NCI-H2196 treated with DMSO at 0.1 percent for 48 hours (cell line): Measurements from ENCODE around the gene CRYGS.
"Not testable (repeated sequence)": the region's sequence is repeated elsewhere in the genome, so short reads cannot be mapped to it uniquely, and the experiment has no call there.

ENCODE experiments used
- DNase-seq: peaks from one replicate; lab custom pipeline; 2025; ENCODE audit not compliant: unreplicated experiment; lab: John Stamatoyannopoulos, UW

Gene CRYGS

DNA sequence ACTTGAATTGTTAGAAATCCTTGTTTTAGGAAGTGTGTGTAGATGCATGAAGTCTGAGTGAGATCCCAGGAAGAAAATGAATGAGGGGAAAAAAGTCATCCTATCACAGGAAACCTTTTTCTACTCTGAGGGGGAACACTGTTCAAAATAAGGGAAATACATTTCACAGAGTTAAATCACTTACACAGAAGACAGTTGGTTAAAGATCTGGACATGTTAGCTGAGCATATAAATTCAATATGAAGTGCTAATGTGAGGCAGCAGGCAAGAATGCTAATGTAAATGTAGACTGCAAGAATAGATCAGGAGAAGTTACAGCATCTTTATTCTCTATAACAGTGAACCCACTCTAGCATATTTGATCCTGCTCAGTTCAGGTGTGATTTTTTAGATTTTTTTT, 20.4 kb upstream of the CRYGS start:
- no peak for DNase-seq

DNA sequence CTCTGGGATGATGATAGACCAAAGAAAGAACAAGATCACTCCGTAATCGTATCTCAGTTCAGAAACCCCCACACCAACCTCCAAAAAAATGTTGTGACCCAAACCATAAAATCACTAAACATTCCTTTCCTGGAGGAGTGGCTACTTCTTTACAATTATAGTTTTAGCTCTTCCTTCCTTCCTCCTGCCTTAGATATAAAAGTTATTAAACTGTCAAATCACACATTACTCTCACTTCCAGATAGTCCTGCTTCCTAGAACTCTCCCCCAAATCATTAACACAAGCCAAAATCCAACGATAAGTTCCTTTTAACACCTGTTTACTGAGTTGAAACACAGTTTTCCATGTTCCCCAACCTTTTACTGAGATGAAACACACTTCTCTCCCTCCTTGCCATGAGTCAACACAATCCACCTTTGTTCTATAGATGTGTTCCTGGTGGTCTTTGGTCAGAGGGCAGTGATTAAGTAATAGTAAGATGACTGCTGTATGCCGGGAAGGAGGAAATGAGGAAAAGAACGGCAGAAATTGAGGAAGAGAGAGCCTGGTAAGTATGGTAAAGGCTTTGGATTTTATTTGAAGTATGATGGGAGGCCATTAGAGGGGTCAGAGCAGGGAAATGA, 8.3 kb upstream of the CRYGS start:
- no peak for DNase-seq

DNA sequence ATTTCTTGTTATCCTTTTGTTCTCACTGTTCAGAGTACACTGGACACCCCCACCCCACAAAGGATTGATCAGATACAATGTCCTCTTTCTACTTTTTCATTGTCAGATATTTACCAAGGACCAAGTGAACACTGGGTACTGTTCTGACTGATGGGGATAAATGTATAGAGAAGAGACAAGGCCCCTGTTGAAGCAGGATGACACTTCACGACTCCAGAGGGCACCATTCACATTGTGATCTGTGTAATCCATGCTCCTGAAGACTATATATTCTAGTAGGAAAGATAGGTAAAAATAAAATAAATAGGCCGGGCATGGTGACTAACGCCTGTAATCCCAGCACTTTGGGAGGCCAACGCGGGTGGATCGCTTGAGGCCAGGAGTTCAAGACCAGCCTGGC, 7.2 kb upstream of the CRYGS start:
- DNase-seq = no peak

DNA sequence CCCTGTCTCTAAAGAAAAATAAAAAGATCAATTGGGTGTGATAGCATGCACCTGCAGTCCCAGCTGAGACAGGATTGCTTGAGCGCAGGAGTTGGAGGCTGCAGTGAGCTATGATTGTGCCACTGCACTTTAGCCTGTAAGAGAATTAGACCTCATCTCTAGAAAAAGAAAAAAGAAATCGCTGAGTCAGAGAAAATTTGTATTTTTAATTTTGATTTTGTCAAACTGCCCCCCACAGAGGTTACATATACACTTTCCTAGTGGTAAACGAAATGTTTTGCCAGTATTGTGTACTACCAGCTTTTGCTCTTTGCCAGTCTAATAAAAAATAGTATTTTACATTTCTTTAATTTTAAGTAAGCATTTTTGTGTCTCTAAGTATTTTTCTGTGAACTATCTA, 5.3 kb upstream of the CRYGS start:
- no peak for DNase-seq

DNA sequence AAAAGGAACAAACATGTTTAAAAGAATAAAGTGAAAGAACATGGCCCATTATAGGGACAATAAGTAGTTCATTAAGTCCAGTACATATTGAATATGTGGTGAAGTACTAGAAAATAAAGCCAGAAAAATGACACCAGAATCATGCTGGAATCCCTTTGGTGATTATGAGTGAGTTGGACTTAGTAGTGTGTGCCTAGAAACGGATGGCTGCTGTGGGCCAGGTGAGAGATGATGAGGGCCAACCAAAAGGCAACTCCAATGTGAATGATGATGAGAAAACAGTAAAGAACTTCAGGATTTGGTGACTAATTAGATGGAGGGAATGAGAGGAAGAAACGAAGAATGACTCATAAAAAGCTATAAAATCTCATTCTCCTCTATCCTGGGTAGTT, 3.3 kb downstream of the CRYGS start:
- no peak for DNase-seq

DNA sequence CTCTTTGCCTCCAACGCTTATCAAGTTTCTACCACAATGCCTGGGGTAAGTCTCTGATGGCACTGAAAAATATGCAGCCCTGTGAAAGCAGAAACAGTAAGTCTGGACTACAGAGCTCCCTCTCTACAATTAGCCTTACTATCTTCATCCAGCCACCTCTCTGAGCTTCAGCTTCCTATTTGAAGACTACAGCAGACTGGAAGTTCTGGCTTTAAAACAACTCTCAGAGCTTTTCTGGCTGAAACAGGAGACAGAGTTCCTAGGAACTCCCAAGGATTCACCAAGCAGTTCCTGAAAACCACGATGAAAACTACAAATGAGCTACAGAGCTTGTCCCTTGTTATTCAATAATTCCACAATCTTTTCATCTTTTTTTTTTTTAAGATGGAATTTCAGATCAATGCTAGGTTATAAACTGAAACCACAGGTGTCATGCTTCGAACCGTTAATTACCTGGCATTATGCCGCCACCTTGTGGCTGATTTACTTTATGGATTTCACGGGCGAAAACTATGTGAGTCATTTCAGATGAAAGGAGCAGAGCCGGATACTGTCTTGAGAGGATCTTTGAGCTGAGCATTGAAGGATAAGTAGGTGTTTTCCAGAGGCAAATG, 3.9 kb downstream of the CRYGS start:
- peak; percentile 84 for DNase-seq

DNA sequence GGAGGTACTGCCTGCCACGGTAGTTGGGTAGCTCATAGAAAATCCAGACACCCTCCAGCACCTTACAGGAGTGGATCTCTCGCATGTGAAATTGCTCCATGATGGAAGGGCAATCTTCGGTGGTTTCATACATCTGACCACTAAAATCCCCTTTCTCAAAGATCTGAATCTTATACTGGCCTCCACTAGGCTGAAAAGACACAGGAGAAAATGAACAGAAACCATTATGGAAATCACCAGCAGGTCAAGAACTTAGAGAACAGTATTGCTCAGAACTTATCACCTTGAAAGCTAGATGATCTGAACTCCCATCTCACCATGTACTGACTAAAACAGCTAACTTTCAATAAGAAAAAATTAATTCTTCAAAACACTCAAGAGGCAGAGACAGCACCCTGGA, 5.4 kb downstream of the CRYGS start:
- DNase-seq = no peak

DNA sequence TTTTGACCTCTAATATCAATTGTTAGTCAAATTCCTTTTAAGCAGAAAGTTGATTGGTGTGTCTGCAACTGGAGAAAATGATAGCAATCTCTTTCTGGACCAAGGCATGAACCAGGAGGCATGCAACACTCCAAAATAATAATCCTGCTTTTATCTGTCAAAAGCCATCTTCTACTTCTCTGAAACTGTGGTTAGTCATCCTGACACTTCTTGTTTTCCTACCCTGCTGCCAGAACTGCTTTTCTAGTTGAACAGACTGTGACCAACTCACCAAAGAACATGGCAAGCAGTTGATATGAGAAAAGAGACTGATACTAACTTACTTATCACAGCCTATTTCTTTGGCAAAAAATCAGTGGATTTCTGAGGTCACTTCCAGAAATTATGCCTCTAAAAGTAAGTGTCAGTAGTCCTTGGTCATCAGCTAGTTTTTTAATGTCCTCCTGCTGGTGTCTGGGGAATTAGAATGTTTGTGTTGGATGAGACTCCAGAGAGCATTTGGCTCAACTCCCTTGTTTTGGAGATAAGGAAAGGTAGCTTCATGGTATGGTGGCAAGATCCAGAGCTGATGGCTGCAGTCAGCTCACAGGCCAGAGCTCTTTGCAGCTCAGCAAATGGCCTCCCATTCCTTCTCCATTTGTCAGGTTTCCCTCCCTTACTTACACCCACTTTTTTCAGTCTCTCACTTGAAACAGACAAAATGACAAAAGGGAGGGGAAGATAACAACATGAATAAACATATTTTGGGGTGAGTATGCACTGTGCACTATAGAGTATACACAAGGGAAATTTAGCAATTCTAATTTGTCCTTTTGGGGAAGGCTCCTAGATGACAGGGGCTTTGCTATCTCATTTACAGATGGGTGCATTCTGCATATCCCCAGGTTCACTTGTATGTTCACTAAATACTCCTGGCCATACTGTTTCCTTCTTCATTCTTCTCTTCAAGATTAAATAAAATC, 7.0 kb downstream of the CRYGS start:
- no peak for DNase-seq

DNA sequence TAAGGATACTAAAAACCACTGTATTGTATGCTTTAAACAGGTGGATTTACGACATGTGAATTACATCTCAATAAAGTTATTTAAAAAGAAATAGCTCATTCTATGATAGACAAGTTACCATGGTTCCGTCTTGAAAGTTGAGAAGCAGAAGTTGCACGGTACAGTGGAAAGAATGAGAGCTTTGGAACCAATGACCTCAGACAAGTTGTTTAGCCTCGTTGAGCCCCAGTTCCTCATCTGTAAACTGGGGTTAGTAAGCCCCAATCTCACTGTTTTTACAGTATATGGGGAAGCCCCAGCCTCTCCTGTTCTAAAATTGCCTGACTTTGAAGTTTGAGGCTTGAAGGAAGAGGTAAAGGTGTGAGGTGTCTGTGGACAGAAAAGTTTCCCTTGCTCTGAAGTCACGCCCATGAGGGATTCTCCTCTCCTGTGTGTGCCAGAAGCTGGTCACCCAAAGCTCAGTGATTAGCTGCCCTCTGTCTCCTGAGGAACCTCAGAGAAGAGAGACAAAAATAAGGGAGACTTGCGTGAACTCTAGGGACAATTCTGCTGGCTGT, 10.0 kb downstream of the CRYGS start:
- no peak for DNase-seq

DNA sequence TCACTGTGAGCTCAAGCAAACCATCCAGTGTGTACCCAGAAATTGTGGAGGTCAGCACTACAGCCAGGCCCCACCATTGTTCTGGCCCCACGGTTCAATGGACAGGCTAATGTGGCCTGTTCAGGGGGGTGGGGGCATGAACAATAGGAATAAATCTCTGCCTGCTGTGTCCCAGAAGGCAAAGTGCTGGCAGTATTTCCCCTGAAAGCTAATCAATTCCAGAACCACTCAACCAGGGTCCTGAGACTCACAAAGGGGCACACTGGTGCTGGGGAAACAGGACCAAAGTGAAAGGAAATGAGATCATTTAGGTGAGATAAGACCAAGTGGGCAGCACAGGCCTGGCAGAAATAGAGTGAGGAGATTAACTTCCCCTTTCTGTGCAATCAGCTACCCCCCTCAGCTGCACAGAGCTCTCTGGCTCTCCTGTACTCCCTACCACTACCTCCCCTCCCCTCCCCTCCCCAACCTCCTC, 11.5 kb downstream of the CRYGS start:
- DNase-seq = no peak

DNA sequence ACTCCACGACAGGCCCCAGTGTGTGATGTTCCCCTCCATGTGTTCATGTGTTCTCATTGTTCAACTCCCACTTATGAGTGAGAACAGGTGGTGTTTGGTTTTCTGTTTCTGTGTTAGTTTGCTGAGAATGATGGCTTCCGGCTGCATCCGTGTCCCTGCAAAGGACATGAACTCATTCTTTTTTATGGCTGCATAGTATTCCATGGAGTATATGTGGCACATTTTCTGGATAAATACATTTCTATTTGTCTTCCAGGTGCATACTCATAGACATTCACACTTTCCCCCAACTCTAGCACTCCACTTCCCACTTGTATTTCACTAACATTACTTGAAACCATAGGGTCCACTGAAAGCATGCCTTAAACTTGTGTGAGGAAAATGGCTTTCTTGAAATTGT, 12.5 kb downstream of the CRYGS start:
- DNase-seq = not testable (repeated sequence)

DNA sequence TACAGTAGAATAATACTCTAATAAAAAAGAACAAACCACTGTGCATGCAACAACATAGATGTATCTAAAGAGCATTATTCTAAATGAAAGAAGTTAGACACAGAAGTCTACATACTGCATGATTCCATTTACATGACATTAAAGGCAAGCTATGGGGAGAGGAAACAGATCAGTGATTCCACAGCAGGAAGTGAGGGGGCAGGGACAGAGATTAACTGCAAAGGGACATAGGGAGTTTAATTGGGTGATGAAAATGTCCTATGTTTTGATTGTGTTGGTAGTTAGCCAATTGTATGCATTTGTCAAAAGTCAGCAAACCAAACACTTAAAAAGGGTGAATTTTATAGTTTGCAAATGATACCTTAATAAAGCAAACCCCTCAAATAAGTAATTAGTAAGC, 13.8 kb downstream of the CRYGS start:
- no peak for DNase-seq

DNA sequence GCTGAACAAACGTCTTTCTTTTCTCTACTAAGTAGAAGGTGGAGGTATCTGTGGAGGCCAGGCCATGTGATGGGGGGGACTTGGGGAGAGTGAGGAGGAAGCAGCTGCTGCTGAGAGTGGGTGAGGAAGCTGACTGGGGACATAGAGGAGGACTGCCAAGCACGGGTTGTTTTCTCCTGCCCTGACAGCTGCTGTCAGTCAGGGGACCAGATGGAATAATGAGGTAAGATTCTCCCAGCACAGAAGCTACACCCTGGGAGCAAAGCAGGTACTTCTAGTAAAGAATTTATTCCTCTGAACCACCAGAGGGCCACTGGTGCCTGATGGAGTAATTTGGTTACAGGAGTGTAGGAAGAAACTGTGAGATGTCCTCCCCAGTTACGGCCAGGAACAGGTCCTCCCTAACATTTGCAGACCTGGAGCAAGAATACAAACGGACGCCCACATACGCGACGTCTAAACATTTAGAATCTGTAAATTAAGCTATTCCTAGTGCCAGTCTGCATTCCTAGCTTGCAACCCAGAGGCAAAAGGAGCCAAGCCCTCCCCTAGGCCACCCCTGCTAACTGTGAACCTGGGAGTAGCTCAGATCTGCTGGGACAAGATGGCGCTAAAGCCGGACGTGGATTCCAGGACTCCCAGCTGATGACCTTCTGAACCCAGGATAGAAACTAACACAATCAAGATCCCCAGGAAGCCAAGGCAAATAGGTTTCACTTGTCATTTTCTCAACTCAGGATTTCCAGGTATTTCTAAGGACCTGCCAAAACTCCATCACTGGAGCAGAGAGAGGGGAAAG, 14.8 kb downstream of the CRYGS start:
- no peak for DNase-seq

DNA sequence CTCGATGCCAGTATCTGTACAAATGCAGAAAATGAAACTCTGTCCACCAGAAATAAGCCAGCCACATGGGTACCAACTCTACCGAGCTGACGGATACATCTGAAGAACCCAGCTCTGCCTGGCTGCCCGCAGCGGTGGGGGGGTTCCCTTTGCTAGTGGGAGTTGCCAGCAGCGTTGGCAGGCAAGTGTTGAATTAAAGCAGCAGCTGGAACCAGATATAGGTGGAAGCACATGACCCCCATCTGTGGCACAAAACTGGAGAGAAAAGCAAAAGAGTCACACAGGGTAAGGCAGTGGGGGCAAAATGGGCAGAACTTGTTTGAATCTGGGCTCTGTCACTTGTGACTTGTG, 17.9 kb downstream of the CRYGS start:
- DNase-seq = no peak

DNA sequence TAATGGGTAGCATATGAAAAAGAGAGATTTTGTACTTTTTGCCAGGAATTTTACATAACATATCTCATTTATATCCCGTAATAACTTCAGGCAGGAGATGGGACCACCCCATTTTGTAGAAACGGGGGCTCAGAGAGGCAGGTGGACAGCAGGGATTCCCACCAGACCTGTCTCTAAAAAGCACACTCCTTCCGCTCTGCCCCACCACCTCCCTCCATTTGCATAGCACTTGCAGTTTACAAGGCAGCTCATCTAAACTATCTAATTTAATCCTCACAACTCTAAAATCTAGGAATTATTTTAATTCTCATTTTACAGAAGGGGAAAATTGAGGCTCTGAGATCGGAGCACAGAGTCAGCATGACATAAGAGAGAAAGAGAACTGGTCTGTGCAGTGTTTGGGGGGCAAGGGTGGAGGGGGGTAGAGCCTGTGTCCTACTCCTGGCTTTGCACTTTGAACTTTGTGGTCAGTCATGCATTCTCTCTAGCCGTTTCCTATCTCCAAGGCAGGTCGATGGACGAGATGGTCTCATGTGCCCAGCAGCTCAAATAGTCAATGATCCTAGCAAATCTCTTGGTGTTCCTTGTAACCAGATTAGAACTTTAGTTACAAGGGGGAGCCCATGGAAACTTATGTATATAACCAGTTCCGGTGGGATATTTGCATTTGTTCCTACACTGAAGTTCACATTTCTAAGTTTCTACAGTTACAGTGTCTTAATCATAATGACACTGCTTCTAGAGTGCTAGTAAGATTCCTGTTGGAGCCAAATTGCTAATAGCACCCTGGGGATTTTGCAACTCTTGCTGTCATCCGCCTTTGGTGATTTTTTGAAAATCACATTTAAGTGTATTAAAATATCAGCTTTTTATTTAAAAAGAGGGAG, 18.6 kb downstream of the CRYGS start:
- no peak for DNase-seq

DNA sequence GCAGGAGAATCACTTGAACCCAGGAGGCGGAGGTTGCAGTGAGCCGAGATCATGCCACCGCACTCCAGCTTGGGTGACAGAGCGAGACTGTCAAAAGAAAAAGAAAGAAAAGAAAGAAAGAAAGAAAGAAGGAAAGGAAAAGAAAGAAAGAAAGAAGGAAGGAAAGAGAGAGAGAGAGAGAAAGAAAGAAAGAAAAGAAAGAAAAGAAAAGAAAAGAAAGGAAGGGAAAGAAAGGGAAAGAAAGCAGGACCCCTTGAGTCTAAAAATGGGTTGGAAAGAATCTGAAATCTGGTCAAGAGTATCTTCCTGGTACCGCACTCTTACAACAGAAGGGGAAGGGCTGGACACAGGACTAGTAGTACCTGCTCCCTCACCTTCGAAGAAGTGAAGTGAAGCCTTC, 19.6 kb downstream of the CRYGS start:
- DNase-seq = no peak

DNA sequence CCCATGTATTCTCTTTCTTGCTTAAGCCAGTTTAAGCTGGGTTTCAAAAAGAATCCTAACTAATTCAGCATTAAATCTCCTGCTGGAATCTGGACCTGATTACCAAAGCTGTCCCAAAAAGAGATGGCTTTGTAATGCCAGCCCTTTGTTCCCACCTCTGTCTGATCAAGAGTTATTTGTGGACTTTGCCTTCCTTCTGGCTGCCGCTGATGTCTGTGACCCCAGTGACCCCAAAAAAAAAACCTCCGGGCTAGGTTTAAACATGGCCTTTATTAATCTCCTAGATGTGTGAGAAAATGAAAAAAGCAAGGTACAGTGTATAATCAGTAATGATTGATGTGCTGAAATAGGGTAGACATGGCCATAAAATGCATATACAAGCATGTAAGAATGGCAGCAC, 20.7 kb downstream of the CRYGS start:
- DNase-seq = no peak

DNA sequence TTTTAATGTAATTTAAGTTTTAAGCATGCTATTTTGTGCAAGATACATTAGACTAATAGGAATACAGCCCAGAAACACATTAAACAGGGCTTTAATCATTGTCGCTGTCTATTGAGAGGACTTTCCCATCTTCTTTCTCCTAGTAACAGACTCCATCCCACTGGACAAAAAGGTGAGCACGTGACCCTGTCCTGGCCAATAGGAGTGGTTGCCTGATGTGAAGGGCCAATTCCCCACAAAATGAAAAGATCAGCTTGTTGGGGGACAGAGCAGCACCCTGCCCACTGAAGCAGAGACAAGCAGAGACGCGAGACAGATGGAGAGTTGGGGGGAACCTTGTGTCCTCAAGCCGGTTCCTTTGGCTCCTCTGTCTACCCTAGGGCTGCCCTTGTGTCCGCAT, 21.2 kb downstream of the CRYGS start:
- DNase-seq = no peak

DNA sequence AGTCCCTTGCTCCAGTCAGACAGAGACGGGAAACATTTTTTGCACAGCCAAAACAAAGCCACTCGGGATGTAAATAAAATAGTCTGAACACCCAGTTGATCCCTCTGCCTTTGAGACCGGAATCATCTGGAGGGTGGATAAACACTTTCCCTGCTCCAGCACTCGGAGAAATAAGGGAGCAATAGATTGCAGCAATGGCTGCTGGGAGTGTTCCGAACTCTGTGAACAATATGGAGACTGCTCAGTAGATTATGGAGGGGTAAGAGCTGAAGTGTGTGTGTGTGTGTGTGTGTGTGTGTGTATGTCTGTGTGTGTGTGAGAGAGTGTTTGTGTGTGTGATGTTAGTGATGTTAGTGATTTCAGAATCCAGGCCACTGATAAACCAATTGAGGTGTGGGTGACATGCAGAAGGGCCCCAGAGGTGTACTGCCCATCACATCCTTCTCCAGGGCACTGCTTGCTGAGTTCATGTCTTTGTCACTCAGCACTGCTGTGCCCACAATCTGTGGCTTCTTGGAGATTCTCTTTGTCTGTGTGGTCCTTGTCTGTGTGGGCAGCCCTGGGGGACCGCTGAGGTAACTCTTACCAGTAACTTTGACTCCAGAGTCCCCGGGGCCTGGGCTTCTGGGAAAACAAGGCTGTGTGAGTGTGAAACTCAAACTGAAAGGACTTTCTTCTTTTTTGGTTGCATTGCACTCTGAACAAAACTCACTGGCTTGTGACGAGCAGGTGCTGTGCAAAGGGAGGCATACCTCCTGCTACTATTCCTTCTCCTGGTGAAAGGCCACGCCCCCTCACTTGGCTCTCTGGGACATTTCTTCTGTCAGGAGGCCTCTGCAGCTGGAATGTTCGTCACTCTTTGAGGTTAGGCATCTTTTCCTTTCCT, 23.0 kb downstream of the CRYGS start:
- DNase-seq = no peak
